ENCODE data around the gene BCAS4.

GRCh38 chr20:50824137-50824536, 29.3 kb downstream of the BCAS4 start:
- TF ChIP-seq, protein P1, sequence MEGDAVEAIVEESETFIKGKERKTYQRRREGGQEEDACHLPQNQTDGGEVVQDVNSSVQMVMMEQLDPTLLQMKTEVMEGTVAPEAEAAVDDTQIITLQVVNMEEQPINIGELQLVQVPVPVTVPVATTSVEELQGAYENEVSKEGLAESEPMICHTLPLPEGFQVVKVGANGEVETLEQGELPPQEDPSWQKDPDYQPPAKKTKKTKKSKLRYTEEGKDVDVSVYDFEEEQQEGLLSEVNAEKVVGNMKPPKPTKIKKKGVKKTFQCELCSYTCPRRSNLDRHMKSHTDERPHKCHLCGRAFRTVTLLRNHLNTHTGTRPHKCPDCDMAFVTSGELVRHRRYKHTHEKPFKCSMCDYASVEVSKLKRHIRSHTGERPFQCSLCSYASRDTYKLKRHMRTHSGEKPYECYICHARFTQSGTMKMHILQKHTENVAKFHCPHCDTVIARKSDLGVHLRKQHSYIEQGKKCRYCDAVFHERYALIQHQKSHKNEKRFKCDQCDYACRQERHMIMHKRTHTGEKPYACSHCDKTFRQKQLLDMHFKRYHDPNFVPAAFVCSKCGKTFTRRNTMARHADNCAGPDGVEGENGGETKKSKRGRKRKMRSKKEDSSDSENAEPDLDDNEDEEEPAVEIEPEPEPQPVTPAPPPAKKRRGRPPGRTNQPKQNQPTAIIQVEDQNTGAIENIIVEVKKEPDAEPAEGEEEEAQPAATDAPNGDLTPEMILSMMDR (conservative IDR thresholded peaks at IDR 0.05 in 1 of 2, IDR thresholded peaks at IDR 0.05 in 1 of 2; ENCODE audit: extremely low read depth in 1 of 2, insufficient read depth in 1 of 2, low read depth in 1 of 2, low read length in 2 of 2) = no peak
- TF ChIP-seq EZH2 (IDR thresholded peaks at IDR 0.05; ENCODE audit: borderline replicate concordance, low read length) = no peak
